NCI-H2171 treated with DMSO at 0.1 percent for 48 hours (cell line): ENCODE measurements around the gene PRND.
"Not testable (repeated sequence)": the region's sequence is repeated elsewhere in the genome, so short reads cannot be mapped to it uniquely, and the experiment has no call there.

ENCODE experiments used
- DNase-seq: peaks from one replicate; lab custom pipeline; 2025; lab: John Stamatoyannopoulos, UW

Gene PRND

GRCh38 chr20:4737857-4738627, 16.3 kb downstream of the PRND start:
- no peak for DNase-seq

GRCh38 chr20:4740774-4741431, 19.2 kb downstream of the PRND start:
- DNase-seq, result peak; percentile 22

GRCh38 chr20:4748847-4749246, 27.1 kb downstream of the PRND start:
- no peak for DNase-seq

DNA sequence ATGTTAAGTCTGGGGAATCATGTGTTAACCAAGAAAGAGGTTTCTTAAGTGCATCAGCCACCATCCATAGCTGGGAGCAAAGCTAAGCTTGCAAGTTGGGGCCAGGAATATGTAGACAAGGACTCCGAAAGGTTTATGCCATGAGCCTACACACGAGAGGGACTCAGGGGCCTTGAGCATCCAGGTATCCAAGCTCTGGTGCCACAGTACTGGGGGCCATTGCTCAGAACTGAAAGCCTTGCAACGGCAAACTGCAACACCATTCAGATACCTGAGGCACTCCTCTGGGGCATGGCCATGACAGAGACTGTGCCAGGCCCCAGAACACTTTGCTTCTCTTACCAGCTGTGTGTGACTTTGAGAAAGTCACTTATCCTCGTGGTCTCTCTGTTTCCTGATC, 27.6 kb downstream of the PRND start:
- DNase-seq, result no peak

DNA sequence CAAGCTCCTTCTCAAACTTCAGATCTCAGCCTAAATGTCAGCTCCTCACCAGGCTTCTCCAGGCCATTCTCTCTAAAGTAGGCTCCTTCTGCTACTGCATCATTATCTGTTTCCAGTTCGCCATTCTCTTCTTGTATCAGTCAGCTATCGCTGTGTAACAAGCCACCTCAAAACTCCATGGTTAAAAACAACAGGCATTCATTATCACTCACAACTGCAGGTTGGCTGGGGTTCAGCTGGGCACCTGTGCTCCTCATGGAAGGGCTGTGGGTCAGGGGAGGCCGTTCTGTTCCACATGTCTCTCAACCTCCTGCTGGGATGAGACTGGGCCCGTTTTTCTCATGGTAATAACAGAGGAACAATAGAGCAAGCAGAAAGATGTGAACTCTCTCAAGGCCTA, 28.7 kb downstream of the PRND start:
- no peak for DNase-seq

DNA sequence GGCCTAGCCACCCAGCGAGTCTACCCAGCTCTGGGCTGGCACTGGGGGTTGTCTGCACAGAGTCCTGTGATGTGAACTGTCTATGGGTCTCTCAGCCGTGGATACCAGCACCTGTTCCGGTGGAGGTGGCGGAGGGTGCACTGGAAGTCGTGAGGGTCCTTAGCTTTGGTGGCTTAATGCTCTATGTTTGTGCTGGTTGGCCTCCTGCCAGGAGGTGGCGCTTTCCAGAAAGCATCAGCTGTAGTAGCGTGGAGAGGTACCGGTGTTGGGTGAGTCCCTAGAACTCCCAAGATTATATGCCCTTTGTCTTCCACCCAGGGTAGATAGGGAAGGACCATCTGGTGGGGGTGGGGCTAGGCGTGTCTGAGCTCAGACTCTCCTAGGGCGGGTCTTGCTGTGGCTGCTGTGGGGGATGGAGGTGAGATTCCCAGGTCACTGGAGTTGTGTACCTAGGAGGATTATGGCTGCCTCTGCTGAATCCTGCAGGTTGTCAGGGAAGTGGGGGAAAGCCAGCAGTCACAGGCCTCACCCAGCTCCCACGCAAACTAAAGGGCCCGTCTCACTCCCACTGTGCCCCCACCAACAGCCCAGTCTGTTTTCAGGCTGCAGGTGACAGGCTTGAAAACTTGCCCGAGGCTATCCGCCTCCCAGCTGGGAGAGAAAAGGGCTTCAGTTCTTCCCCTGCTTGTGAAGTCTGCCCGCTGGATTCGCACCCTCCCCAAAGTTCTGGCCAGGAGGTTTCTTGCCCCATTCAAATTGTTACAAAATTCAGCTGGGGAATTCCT, 37.6 kb downstream of the PRND start:
- peak; percentile 98 for DNase-seq

DNA sequence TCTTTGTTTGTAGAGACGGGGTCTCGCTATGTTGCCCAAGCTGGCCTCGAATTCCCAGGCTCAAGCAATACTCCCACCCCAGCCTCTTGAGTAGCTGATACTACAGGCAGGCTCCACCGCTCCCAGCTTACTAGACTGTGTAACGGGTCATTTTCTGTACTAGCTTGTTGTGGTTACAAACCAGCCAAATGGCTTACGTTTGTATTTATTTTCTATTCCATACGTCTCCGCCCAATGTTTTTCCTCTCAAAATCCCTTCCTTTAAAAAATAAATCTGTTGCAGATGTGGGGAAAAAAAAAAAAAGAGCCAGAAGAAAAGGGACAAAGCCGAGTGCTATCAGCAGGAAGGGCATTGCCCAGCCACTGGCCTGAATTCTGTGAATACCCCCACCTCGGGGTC, 41.6 kb downstream of the PRND start:
- no peak for DNase-seq

DNA sequence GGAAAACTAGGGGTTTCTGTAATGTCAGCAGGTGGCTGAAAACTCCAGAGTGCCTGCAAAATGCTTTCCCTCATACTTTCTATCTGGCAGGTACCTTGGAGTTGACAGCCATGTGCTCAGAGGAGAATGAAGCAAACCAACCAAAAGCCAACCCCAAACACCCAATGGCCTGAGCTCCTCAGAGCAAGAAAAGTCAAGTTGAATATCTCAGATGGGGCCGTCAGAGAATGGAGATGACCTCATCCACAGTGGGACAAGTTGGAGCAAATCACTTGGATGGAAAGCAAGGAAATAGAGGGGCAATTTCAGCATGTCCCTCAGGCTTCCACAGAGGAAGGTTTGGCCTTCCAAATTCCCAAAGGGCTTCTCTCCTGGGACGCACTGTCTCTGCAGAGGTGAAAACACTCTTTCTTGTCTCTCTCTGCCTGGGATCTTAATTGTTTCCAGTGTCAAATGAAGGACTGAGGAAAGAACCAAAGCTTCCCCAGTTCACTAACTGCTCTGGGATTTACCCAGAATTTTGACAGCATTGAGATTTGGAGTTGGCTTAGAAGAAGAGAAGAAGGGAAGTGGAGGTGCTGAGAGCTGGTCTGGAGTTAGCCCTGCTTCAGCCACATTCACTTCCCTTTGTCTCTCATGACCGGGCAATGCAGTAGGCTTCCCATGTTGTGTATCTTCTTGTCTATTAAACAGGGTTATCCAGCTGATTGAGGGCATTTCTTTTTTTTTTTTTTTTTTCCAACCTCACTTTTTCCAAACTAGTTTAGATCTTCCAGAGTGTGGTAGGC, 42.2 kb downstream of the PRND start:
- no peak for DNase-seq

GRCh38 chr20:4764805-4765204, 43.1 kb downstream of the PRND start:
- DNase-seq, result no peak

- no peak for DNase-seq
These were observed 44.0 kb downstream of the PRND start for GRCh38 chr20:4765681-4766080.

- no peak for DNase-seq
These were observed 44.9 kb downstream of the PRND start for GRCh38 chr20:4766631-4767030.

- DNase-seq, result no peak
These were observed 45.4 kb downstream of the PRND start for GRCh38 chr20:4767084-4767483.

DNA sequence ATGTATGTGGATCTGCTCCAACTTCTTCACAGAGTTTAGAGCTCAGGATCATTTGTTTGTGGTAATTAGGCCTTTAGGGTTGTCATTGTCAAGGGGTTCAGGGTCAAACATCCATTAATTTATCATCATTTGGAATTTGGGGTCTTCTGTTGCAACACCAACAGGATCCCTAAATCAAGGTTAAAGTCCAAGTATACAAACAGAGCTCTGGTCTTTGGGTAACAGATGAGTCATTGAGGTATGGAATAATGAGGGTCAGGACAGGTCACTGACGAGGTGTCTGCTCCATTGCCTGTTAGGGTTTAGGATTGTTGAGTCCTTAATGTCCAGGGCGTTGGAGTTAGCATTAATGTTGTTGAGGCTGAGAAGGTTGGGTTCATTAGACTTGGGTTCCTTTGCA, 47.6 kb downstream of the PRND start:
- DNase-seq, result no peak

DNA sequence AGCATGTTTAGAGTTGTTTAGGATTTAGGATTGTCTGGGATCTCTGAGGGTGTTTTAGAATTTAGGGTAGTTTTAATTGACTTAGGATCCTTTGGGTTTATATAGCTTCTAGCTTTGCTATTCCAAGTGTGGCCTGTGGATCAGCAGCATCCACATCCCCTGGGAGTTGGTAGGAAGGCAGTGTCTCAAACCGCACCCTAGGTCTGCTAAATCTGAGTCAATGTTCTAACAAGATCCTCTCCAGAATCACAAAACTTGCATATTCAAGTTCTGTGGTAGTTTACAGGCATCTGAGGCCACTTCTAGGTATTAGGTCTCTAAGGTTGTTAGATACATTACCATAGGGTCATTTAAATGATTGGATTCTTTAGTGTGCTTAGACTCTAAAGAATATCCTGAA, 48.3 kb downstream of the PRND start:
- no peak for DNase-seq

- DNase-seq, result no peak
These were observed 49.3 kb downstream of the PRND start for GRCh38 chr20:4771004-4771403.

- no peak for DNase-seq
These were observed 50.4 kb downstream of the PRND start for GRCh38 chr20:4772132-4772531.

DNA sequence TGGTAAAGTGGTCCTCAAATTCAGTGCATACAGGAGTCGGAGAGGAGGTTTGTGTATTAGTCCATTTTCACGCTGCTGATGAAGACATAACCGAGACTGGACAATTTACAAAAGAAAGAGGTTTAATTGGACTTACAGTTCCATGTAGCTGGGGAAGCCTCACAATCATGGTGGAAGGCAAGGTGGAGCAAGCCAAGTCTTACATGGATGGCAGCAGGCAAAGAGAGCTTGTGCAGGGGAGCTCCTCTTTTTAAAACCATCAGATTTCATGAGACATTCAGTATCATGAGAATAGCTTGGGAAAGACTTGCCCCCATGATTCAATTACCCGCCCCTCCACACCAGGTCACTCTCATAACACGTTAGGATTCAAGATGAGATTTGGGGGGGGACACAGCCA, 51.3 kb downstream of the PRND start:
- not testable (repeated sequence) for DNase-seq

- DNase-seq, result no peak
These were observed 52.0 kb downstream of the PRND start for GRCh38 chr20:4773736-4774135.

- no peak for DNase-seq
These were observed 52.5 kb downstream of the PRND start for GRCh38 chr20:4774207-4774606.

GRCh38 chr20:4775322-4776078, 53.8 kb downstream of the PRND start:
- DNase-seq, result no peak

DNA sequence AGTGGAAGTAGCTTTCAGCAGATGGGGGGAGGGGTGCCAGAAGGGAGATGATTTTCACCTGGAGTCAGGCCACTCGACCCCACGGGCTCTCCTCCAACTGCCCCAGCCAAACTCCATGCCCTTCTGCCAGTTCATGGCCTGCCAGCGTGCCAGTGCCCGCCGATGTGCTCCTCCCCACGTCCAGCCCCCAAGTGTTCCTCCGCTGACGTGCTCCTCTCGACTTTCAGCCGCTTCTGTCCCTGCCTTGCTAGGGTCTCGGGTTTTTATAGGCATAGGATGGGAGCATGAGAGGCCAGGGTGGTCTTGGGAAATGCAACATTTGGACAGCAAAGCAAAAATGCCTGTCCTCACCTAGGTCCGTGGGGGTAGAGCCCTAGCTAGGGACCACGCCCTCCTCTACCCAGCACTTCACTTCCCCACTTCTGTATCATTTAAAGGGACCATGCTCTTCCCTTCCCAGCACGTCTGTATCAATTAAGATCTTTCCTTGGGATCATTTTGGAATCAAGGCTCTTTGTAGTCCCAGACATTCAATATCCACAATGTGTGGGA, 54.4 kb downstream of the PRND start:
- DNase-seq, result no peak
